Measurements from ENCODE around the gene SORCS2.

The SORCS2 gene

GRCh38 chr4:7199771-7200441 lies 7.6 kb downstream of the SORCS2 start:
- ChIA-PET POLR2A (no interaction called here), CTCF (interaction anchor here (1.0 kb wide), 1 partner anchor 17 kb away, joined by 3 read pairs; no protein-coding TSS in a partner anchor)
- no peak for TF ChIP-seq SUZ12 (IDR thresholded peaks at IDR 0.05)
- no peak for TF ChIP-seq FOXA1 (IDR thresholded peaks at IDR 0.05)
- no peak for TF ChIP-seq L3MBTL2 (conservative IDR thresholded peaks at IDR 0.05)
- TF ChIP-seq NFRKB (IDR thresholded peaks at IDR 0.05) = no peak
- TF ChIP-seq PKNOX1 (IDR thresholded peaks at IDR 0.05) = no peak
- TF ChIP-seq HDGF (IDR thresholded peaks at IDR 0.05; ENCODE audit: borderline replicate concordance) = no peak
- TF ChIP-seq TARDBP (IDR thresholded peaks at IDR 0.05) = no peak
- no peak for TF ChIP-seq FOXK2 (IDR thresholded peaks at IDR 0.05)
- TF ChIP-seq FOXM1 (IDR thresholded peaks at IDR 0.05; ENCODE audit: borderline replicate concordance) = no peak
- TF ChIP-seq ELF4 (IDR thresholded peaks at IDR 0.05) = no peak
- no peak for TF ChIP-seq ZNF384 (IDR thresholded peaks at IDR 0.05)
- TF ChIP-seq BHLHE40 (IDR thresholded peaks at IDR 0.05; ENCODE audit: borderline replicate concordance) = no peak
- no peak for TF ChIP-seq ARNT (IDR thresholded peaks at IDR 0.05)
- no peak for TF ChIP-seq LEF1 (IDR thresholded peaks at IDR 0.05; ENCODE audit: borderline replicate concordance)
- TF ChIP-seq SP1 (IDR thresholded peaks at IDR 0.05) = no peak
- DNase-seq (ENCODE audit: extremely low spot score) = no peak

GRCh38 chr4:7200801-7201200 lies 8.5 kb downstream of the SORCS2 start:
- POLR2A ChIA-PET = no interaction called here
- no peak for TF ChIP-seq ELF4 (IDR thresholded peaks at IDR 0.05)
- no peak for TF ChIP-seq ZNF384 (IDR thresholded peaks at IDR 0.05)
- TF ChIP-seq LEF1 (IDR thresholded peaks at IDR 0.05; ENCODE audit: borderline replicate concordance) = no peak
- TF ChIP-seq L3MBTL2 (conservative IDR thresholded peaks at IDR 0.05) = no peak
- TF ChIP-seq FOXM1 (IDR thresholded peaks at IDR 0.05; ENCODE audit: borderline replicate concordance) = no peak
- no peak for TF ChIP-seq CTBP1 (IDR thresholded peaks at IDR 0.05; ENCODE audit: borderline replicate concordance)
- TF ChIP-seq NFRKB (IDR thresholded peaks at IDR 0.05) = no peak
- no peak for TF ChIP-seq HDGF (IDR thresholded peaks at IDR 0.05; ENCODE audit: borderline replicate concordance)
- TF ChIP-seq ARNT (IDR thresholded peaks at IDR 0.05) = no peak
- no peak for TF ChIP-seq SP1 (IDR thresholded peaks at IDR 0.05)
- no peak for TF ChIP-seq TARDBP (IDR thresholded peaks at IDR 0.05)
- TF ChIP-seq BHLHE40 (IDR thresholded peaks at IDR 0.05; ENCODE audit: borderline replicate concordance) = no peak
- TF ChIP-seq SUZ12 (IDR thresholded peaks at IDR 0.05) = no peak
- CTCF ChIA-PET = no interaction called here
- no peak for DNase-seq (ENCODE audit: extremely low spot score)

GRCh38 chr4:7201420-7202305 lies 9.3 kb downstream of the SORCS2 start:
- TF ChIP-seq HDGF (IDR thresholded peaks at IDR 0.05; ENCODE audit: borderline replicate concordance) = no peak
- no peak for TF ChIP-seq SP1 (IDR thresholded peaks at IDR 0.05)
- TF ChIP-seq TARDBP (IDR thresholded peaks at IDR 0.05) = no peak
- no peak for TF ChIP-seq ZNF384 (IDR thresholded peaks at IDR 0.05)
- no peak for TF ChIP-seq ELF4 (IDR thresholded peaks at IDR 0.05)
- no peak for TF ChIP-seq SUZ12 (IDR thresholded peaks at IDR 0.05)
- no peak for TF ChIP-seq PKNOX1 (IDR thresholded peaks at IDR 0.05)
- no peak for TF ChIP-seq CTBP1 (IDR thresholded peaks at IDR 0.05; ENCODE audit: borderline replicate concordance)
- TF ChIP-seq FOXA1 (IDR thresholded peaks at IDR 0.05) = no peak
- TF ChIP-seq FOXK2 (IDR thresholded peaks at IDR 0.05) = no peak
- ChIA-PET POLR2A (no interaction called here), CTCF (no interaction called here)
- no peak for DNase-seq (ENCODE audit: extremely low spot score)

GRCh38 chr4:7202411-7202810 lies 10.1 kb downstream of the SORCS2 start:
- CTCF ChIA-PET = no interaction called here

GRCh38 chr4:7204656-7205387 lies 12.5 kb downstream of the SORCS2 start:
- no peak for TF ChIP-seq PKNOX1 (IDR thresholded peaks at IDR 0.05)
- TF ChIP-seq SP1 (IDR thresholded peaks at IDR 0.05) = no peak
- no peak for TF ChIP-seq ARNT (IDR thresholded peaks at IDR 0.05)
- TF ChIP-seq FOXM1 (IDR thresholded peaks at IDR 0.05; ENCODE audit: borderline replicate concordance) = no peak
- TF ChIP-seq ELF4 (IDR thresholded peaks at IDR 0.05) = no peak
- TF ChIP-seq FOXK2 (IDR thresholded peaks at IDR 0.05) = no peak
- no peak for TF ChIP-seq CTBP1 (IDR thresholded peaks at IDR 0.05; ENCODE audit: borderline replicate concordance)
- TF ChIP-seq BHLHE40 (IDR thresholded peaks at IDR 0.05; ENCODE audit: borderline replicate concordance) = no peak
- no peak for TF ChIP-seq TARDBP (IDR thresholded peaks at IDR 0.05)
- TF ChIP-seq L3MBTL2 (conservative IDR thresholded peaks at IDR 0.05) = no peak
- no peak for TF ChIP-seq ZNF384 (IDR thresholded peaks at IDR 0.05)
- TF ChIP-seq HDGF (IDR thresholded peaks at IDR 0.05; ENCODE audit: borderline replicate concordance) = no peak
- no peak for TF ChIP-seq FOXA1 (IDR thresholded peaks at IDR 0.05)
- no peak for TF ChIP-seq LEF1 (IDR thresholded peaks at IDR 0.05; ENCODE audit: borderline replicate concordance)
- no peak for TF ChIP-seq SUZ12 (IDR thresholded peaks at IDR 0.05)
- no peak for TF ChIP-seq NFRKB (IDR thresholded peaks at IDR 0.05)
- ChIA-PET POLR2A (no interaction called here), CTCF (interaction anchor here (3.3 kb wide), 1 partner anchor 10 kb away, joined by 10 read pairs; no protein-coding TSS in a partner anchor)
- no peak for DNase-seq (ENCODE audit: extremely low spot score)

More at GRCh38 chr4:7202411-7202810, 10.1 kb downstream of the SORCS2 start:
- DNase-seq (ENCODE audit: extremely low spot score) = no peak
- TF ChIP-seq LEF1 (IDR thresholded peaks at IDR 0.05; ENCODE audit: borderline replicate concordance) (no peak), NFRKB (IDR thresholded peaks at IDR 0.05) (no peak), CTBP1 (IDR thresholded peaks at IDR 0.05; ENCODE audit: borderline replicate concordance) (no peak)
- POLR2A ChIA-PET = no interaction called here
